Measurements from ENCODE around the gene BZW2. TPM values are rescaled to one million over a fixed set of nuclear protein-coding genes. Genes with fewer than 3 reads are reported as not detected.
A peak's percentile ranks its signal among the peaks of the same experiment; 100 is the strongest.

The BZW2 gene
- total RNA-seq, 3 donors from 2014 or later = 44.8 to 67.0 (median 65.3) TPM

DNA sequence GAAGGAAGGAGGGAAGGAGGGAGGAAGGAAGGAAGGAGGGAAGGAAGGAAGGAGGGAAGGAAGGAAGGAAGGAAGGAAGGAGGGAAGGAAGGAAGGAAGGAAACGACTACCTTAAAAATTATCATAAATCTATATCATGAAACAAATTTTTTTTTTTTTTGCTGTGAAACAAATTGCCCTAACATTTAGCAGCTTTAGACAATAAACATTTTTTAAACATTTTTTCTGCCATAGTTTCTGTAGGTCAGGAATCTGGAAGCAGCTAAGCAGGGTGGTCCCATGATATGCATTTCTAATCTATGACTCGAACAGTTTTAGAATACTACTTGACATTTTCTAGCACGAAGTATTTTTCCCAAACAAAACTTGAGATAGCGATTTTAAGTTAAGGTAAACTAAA lies 64.7 kb downstream of the BZW2 start:
- no peak for ATAC-seq
- Histone ChIP-seq H3K4me1 (ENCODE audit: low read depth) (no peaks in the 10 kb centered on the region), H3K36me3 (ENCODE audit: low read depth) (no peaks in the 10 kb centered on the region), H3K4me3 (no peak overlapping the region), H3K9me3 (no peaks in the 10 kb centered on the region)
- DNase-seq = no peak
- intact Hi-C loops (cut with DNase I, micrococcal nuclease) = no loop called here
- TF ChIP-seq, protein P1, sequence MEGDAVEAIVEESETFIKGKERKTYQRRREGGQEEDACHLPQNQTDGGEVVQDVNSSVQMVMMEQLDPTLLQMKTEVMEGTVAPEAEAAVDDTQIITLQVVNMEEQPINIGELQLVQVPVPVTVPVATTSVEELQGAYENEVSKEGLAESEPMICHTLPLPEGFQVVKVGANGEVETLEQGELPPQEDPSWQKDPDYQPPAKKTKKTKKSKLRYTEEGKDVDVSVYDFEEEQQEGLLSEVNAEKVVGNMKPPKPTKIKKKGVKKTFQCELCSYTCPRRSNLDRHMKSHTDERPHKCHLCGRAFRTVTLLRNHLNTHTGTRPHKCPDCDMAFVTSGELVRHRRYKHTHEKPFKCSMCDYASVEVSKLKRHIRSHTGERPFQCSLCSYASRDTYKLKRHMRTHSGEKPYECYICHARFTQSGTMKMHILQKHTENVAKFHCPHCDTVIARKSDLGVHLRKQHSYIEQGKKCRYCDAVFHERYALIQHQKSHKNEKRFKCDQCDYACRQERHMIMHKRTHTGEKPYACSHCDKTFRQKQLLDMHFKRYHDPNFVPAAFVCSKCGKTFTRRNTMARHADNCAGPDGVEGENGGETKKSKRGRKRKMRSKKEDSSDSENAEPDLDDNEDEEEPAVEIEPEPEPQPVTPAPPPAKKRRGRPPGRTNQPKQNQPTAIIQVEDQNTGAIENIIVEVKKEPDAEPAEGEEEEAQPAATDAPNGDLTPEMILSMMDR (IDR thresholded peaks at IDR 0.05) = no peak

DNA sequence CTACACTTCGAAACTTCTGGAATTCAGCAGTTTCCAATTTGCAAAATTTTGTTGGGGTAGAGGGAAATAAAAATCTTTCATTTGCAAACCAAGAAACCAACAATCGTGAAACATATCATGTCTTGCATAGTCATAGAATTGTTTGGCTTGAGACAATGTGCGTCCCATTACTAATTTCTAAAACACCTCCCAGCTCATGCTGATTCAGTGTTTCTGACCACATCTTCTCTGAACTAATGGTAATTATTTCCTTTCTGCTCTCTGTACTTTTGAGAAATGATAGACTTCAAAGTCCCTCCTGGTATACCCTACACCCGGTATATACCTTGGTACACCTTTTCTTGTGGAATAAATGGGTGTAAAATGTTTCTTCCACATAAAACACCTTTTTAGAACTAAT lies 65.7 kb downstream of the BZW2 start:
- Histone ChIP-seq H3K9me3 (no peaks in the 10 kb centered on the region), H3K36me3 (ENCODE audit: low read depth) (no peaks in the 10 kb centered on the region), H3K4me3 (no peak overlapping the region), H3K4me1 (ENCODE audit: low read depth) (no peaks in the 10 kb centered on the region)
- intact Hi-C loops (cut with DNase I, micrococcal nuclease) = no loop called here
- DNase-seq (no peak), ATAC-seq (no peak)
- TF ChIP-seq, protein P1 (IDR thresholded peaks at IDR 0.05) = no peak

DNA sequence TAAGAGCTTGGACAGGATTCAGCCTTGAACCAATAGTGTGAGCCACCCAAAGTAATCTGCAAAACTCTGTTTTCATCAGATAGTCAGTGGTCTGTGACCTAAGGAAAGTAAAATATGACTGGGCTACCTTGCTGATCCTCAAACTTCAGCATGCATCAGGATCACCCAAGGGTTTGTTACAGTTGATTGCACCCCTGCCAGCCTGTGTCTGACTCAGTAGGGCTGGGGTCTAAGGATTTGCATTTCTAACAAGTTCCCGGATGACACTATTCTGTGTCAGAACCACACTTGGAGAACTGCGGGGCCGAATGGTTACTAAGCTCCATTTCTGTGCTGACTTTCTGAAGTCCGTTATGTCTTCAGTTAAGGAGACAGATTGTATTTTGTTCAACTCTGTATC lies 66.9 kb downstream of the BZW2 start:
- TF ChIP-seq, protein P1 (IDR thresholded peaks at IDR 0.05) = no peak
- H3K4me1 ChIP-seq (ENCODE audit: low read depth) = no peaks in the 10 kb centered on the region
- H3K4me3 ChIP-seq = no peak overlapping the region
- H3K9me3 ChIP-seq = no peaks in the 10 kb centered on the region
- H3K36me3 ChIP-seq (ENCODE audit: low read depth) = no peaks in the 10 kb centered on the region
- ATAC-seq = no peak
- intact Hi-C loops (cut with DNase I, micrococcal nuclease) = no loop called here
- DNase-seq = no peak

DNA sequence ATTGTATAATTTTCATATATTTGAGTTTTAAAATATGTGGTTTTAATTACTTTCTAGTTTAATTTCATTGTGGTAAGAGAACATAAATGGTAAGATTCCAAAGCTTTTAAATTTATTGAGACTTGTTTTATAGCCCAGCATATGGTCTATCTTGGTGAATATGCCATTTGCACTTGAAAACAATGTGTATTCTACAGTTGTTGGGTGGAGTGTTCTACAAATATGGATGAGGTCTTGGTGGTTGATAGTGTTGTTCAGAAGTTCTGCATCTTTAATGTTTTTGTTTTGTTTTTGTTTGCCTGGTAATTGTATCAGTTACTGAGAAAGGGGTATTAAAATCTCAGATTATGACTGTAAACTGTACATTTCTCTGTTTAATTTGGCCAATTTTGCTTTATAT lies 69.9 kb downstream of the BZW2 start:
- H3K4me3 ChIP-seq = no peak overlapping the region
- H3K36me3 ChIP-seq (ENCODE audit: low read depth) = no peaks in the 10 kb centered on the region
- DNase-seq (no peak), ATAC-seq (no peak)
- TF ChIP-seq, protein P1 (IDR thresholded peaks at IDR 0.05) = no peak
- no peaks in the 10 kb centered on the region for H3K9me3 ChIP-seq
- intact Hi-C loops (cut with DNase I, micrococcal nuclease) = no loop called here
- peaks cover 3% of the 10 kb centered on the region for H3K4me1 ChIP-seq (ENCODE audit: low read depth)

DNA sequence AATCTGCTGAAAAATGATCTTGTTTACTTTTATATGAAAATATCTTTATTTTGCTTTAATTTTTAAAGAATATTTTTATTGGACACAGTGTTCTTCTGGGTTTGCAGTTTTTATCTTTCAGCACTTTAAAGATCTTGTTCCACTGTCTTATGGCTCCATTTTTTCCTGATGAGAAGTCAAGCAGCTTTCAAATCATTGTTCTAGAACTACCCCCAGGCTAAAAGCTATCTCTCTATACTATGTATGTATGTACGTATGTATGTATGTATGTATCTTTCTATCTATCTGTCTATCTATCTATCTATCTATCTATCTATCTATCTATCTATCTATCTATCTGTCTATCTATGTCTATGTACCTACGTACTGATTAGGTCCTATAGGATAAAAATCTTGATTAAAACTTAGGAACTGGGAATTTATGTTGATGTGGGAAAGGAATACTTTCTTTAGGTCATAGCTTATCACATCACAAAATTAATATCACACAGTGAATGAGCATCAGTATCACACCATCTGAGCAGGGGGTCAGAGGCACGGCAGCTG lies 72.2 kb downstream of the BZW2 start:
- H3K4me3 ChIP-seq = no peak overlapping the region
- intact Hi-C loops (cut with DNase I, micrococcal nuclease) = no loop called here
- TF ChIP-seq, protein P1 (IDR thresholded peaks at IDR 0.05) = no peak

DNA sequence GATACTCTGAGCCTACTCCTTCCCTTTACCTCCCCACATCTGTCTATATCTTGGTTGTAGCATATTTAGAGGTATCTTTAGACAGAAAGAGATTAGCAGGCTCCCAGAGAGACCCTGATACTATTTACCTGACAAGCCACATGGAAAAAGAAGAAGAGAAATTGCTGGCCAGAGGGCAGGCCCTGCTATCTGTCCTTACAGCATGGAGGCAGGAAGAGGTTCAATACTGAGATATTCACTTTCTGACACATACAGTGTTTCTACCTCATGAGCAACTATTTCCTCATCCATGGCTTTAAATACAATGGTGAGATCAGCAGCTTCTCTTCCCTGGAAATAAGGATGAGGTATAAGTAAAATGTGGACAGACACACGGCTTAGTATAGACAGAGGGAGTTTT lies 73.7 kb downstream of the BZW2 start:
- Histone ChIP-seq H3K4me3 (no peak overlapping the region), H3K36me3 (ENCODE audit: low read depth) (no peaks in the 10 kb centered on the region), H3K9me3 (no peaks in the 10 kb centered on the region), H3K4me1 (ENCODE audit: low read depth) (peaks cover 3% of the 10 kb centered on the region)
- TF ChIP-seq, protein P1 (IDR thresholded peaks at IDR 0.05) = no peak
- no peak for DNase-seq
- intact Hi-C loops (cut with DNase I, micrococcal nuclease) = no loop called here
- ATAC-seq = peak; percentile 72

More for the DNA sequence above, 72.2 kb downstream of the BZW2 start:
- Histone ChIP-seq H3K36me3 (ENCODE audit: low read depth) (no peaks in the 10 kb centered on the region), H3K9me3 (no peaks in the 10 kb centered on the region), H3K4me1 (ENCODE audit: low read depth) (peaks cover 3% of the 10 kb centered on the region)
- no peak for ATAC-seq
- no peak for DNase-seq

All from mucosa of descending colon (tissue), 3 donors.